ENCODE results near the gene EXOC6. TPM values are rescaled to one million over a fixed set of nuclear protein-coding genes. Genes with fewer than 3 reads are reported as not detected.

The EXOC6 gene
- total and polyA plus RNA-seq, 8 donors = 1.7 to 21.3 (median 4.6) TPM

DNA sequence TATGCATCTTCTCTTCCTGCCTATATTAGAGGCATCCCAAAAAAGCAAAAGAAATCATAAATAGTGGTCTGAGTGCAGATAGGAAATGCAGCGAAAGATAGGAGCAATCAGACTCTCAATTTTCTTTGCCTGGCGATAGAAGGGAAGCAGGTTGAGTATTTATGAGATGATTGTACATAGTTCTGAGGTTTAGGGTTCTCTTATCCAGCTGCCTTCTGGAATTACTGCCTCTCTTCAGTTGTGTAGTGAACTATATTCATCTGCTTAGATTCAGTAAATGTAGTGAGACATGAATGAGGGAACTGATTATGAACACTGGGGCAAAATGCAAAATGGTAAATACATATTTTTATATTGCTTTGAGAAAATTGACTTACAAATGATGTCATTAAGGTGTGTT lies 119.3 kb downstream of the EXOC6 start:
- TF ChIP-seq, protein P1, sequence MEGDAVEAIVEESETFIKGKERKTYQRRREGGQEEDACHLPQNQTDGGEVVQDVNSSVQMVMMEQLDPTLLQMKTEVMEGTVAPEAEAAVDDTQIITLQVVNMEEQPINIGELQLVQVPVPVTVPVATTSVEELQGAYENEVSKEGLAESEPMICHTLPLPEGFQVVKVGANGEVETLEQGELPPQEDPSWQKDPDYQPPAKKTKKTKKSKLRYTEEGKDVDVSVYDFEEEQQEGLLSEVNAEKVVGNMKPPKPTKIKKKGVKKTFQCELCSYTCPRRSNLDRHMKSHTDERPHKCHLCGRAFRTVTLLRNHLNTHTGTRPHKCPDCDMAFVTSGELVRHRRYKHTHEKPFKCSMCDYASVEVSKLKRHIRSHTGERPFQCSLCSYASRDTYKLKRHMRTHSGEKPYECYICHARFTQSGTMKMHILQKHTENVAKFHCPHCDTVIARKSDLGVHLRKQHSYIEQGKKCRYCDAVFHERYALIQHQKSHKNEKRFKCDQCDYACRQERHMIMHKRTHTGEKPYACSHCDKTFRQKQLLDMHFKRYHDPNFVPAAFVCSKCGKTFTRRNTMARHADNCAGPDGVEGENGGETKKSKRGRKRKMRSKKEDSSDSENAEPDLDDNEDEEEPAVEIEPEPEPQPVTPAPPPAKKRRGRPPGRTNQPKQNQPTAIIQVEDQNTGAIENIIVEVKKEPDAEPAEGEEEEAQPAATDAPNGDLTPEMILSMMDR (IDR thresholded peaks at IDR 0.05) = no peak
- no peak for TF ChIP-seq EP300 (IDR thresholded peaks at IDR 0.05)
- no peak for TF ChIP-seq POLR2A (IDR thresholded peaks at IDR 0.05)
- TF ChIP-seq POLR2AphosphoS5 (IDR thresholded peaks at IDR 0.05) = no peak
- 94 to 99% (median 98%) methylated on average over 2 of the region's 2 CpGs for WGBS, 5 donors
- intact Hi-C loops (cut with DNase I; ENCODE audit: low total_unique reads) = no loop called here

DNA sequence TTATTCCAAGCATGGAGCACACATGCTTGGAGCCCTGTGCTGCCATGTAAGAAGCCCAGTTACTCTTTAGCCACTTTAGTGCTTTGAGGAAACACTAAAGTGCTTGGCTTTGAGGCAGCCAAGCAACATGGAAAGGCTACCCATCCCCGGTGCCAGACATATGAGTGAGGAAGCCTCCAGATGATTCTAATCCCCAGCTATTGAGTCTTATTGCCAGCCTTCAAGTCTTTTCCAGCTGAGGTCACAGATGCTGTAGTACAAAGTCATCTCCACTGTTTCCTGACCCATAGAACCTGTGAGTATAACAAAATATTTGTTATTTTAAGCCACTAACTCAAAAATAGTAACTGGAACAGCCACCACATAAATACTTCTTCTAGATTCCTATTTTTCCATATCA lies 120.8 kb downstream of the EXOC6 start:
- intact Hi-C loops (cut with DNase I; ENCODE audit: low total_unique reads) = no loop called here
- H3K9me3 ChIP-seq = no peaks in the 10 kb centered on the region
- H3K27ac ChIP-seq = no peak overlapping the region
- TF ChIP-seq EP300 (IDR thresholded peaks at IDR 0.05) (no peak), POLR2A (IDR thresholded peaks at IDR 0.05) (no peak)
- TF ChIP-seq, protein P1 (IDR thresholded peaks at IDR 0.05) = no peak
- WGBS, 5 donors = 62 to 100% (median 97%) methylated on average over 1 of the region's 1 CpG
- H3K4me3 ChIP-seq = no peak overlapping the region
- peaks cover 0 to 11% (median 6%) of the 10 kb centered on the region in 4 donors for H3K36me3 ChIP-seq
- no peaks in the 10 kb centered on the region for H3K4me1 ChIP-seq
- no peak for DNase-seq
- no peaks in the 10 kb centered on the region for H3K27me3 ChIP-seq

More for the DNA sequence above, 119.3 kb downstream of the EXOC6 start:
- H3K27me3 ChIP-seq = no peaks in the 10 kb centered on the region
- no peak overlapping the region for H3K27ac ChIP-seq
- H3K4me3 ChIP-seq = no peak overlapping the region
- H3K36me3 ChIP-seq = peaks cover 0 to 8% (median 6%) of the 10 kb centered on the region in 4 donors
- H3K4me1 ChIP-seq = no peaks in the 10 kb centered on the region
- no peak for DNase-seq
- no peaks in the 10 kb centered on the region for H3K9me3 ChIP-seq

DNA sequence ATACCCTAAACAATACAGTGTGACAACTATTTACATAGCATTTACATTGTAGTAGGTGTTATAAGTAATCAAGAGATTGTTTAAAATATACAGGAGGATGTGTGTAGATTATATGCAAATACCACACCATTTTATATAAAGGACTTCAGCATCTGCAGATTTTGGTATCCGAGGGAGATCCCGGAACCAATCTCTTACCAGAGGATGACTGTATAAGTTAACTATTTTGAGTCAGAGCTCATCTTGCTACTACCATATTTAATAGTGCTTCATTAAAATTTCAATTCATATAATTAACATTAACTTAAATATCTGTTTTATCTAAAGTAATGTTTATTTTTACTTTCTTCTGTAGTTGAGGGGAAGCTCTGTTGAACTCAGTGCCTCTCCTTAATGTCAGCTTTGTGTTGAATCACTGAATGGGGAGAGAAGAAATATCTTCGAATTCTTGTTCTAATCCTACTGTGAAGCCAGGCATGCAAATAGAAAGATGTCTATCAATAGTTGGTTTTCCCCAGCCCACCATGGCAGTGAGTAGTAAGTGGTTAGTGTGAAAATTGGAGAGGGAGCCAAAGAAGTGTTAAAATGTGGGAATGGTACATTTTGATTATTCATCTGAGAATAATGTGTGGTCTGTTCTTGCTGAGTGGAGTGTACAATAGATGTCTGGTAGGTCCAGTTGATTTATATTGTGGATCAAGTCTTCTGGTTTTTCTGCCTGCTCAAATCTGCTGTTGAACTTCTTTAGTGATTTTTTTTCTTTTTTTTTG lies 122.2 kb downstream of the EXOC6 start:
- 78 to 96% (median 91%) methylated on average over 3 of the region's 3 CpGs for WGBS, 5 donors
- H3K9me3 ChIP-seq = no peaks in the 10 kb centered on the region
- H3K27me3 ChIP-seq = no peaks in the 10 kb centered on the region
- no peaks in the 10 kb centered on the region for H3K4me1 ChIP-seq
- TF ChIP-seq EP300 (IDR thresholded peaks at IDR 0.05) (no peak), POLR2A (IDR thresholded peaks at IDR 0.05) (no peak), POLR2AphosphoS5 (IDR thresholded peaks at IDR 0.05) (no peak)
- TF ChIP-seq, protein P1 (IDR thresholded peaks at IDR 0.05) = no peak
- intact Hi-C loops (cut with DNase I; ENCODE audit: low total_unique reads) = no loop called here
- DNase-seq = no peak
- peaks cover 0 to 16% (median 10%) of the 10 kb centered on the region in 4 donors for H3K36me3 ChIP-seq
- H3K4me3 ChIP-seq = no peak overlapping the region
- H3K27ac ChIP-seq = no peak overlapping the region

DNA sequence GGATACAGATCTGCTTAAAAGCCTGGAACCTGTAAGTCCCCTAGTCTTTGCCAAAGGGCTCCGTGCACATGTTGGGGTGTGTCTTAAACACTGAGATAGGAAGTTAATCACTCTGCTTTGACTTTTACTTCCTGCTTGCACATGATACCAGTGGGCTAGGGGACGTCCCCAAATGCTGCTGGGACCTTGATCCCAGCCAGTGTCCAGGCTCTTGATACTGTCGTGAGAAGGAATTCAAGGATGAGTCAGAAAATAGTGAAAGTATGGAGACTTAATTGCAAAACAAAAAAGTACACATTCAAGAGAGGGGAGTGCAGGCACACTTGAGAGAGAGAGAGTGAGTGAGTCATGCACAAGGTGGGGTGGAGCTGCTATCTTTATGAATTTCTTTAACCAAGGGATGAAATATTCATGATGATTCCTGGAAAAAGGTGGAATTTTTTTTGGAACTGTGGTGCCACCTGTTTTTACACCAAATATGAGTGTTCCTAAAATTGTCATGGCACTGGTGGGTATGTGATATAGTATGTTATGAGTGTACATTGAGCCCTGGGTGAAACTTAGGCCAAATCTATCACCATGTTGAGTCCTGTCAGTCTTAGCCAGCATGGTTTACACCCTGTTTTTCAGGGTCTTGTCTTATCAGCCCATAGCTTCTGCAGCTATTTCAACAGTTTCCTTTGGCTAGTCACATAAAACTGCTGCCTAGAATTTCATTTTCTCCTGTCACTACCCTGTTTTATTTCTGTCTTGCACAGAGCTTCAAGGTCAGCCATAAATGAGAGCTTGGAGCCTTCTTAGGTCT lies 123.9 kb downstream of the EXOC6 start:
- TF ChIP-seq EP300 (IDR thresholded peaks at IDR 0.05) = no peak
- peak in 2 of 3 donors; percentile 28 to 74 for TF ChIP-seq POLR2AphosphoS5 (IDR thresholded peaks at IDR 0.05)
- intact Hi-C loops (cut with DNase I; ENCODE audit: low total_unique reads) = no loop called here
- Histone ChIP-seq H3K27ac (peak overlapping the region in 2 of 5 donors; percentile 14 to 36), H3K27me3 (no peaks in the 10 kb centered on the region), H3K9me3 (no peaks in the 10 kb centered on the region), H3K4me3 (no peak overlapping the region), H3K36me3 (peaks cover 0 to 18% (median 11%) of the 10 kb centered on the region in 4 donors), H3K4me1 (no peaks in the 10 kb centered on the region)
- WGBS, 5 donors = 21 to 47% (median 43%) methylated on average over 3 of the region's 3 CpGs
- DNase-seq = peak; percentile 56 to 63
